HS-27A (cell line): ENCODE measurements around the gene PLA2G4D.

Source experiments
- DNase-seq: peaks from one replicate; pipeline ENCODE4 v3.0.0-alpha.2; 2012; ENCODE audit warnings: low read depth, missing footprints

Gene PLA2G4D

GRCh38 chr15:42090781-42091180, 3.6 kb downstream of the PLA2G4D start:
- no peak for DNase-seq

GRCh38 chr15:42090370-42090769, 4.0 kb downstream of the PLA2G4D start:
- DNase-seq: no peak

- no peak for DNase-seq
Observed at GRCh38 chr15:42089942-42090341, 4.4 kb downstream of the PLA2G4D start.

- no peak for DNase-seq
Observed at GRCh38 chr15:42088801-42089640, 5.3 kb downstream of the PLA2G4D start.

GRCh38 chr15:42087926-42088800, 6.2 kb downstream of the PLA2G4D start:
- no peak for DNase-seq

GRCh38 chr15:42087460-42087859, 6.9 kb downstream of the PLA2G4D start:
- DNase-seq: no peak

- no peak for DNase-seq
Observed at GRCh38 chr15:42085721-42086120, 8.6 kb downstream of the PLA2G4D start.

GRCh38 chr15:42085236-42085605, 9.1 kb downstream of the PLA2G4D start:
- DNase-seq: no peak

GRCh38 chr15:42084465-42085235, 9.7 kb downstream of the PLA2G4D start:
- DNase-seq: no peak

GRCh38 chr15:42083916-42084315, 10.4 kb downstream of the PLA2G4D start:
- no peak for DNase-seq

GRCh38 chr15:42083605-42083908, 10.8 kb downstream of the PLA2G4D start:
- no peak for DNase-seq

GRCh38 chr15:42082823-42083604, 11.3 kb downstream of the PLA2G4D start:
- DNase-seq: no peak

GRCh38 chr15:42082141-42082540, 12.2 kb downstream of the PLA2G4D start:
- DNase-seq: no peak

- DNase-seq: no peak
Observed at GRCh38 chr15:42080919-42081830, 13.2 kb downstream of the PLA2G4D start.

GRCh38 chr15:42080186-42080918, 14.0 kb downstream of the PLA2G4D start:
- DNase-seq: no peak

GRCh38 chr15:42079401-42079908, 14.9 kb downstream of the PLA2G4D start:
- no peak for DNase-seq

GRCh38 chr15:42078903-42079302, 15.5 kb downstream of the PLA2G4D start:
- DNase-seq: no peak

- DNase-seq: no peak
Observed at GRCh38 chr15:42077689-42078088, 16.7 kb downstream of the PLA2G4D start.

- DNase-seq: no peak
Observed at GRCh38 chr15:42073418-42073817, 20.9 kb downstream of the PLA2G4D start.
